Colon (tissue), 2 donors: Measurements from ENCODE around the gene NPFFR1.
"Not testable (repeated sequence)": the region's sequence is repeated elsewhere in the genome, so short reads cannot be mapped to it uniquely, and the experiment has no call there.

Experiments used
- FAIRE-seq: peaks from 2 replicates; lab custom pipeline; 2012; peaks lifted over from hg19 to GRCh38; lab: Jason Lieb, UNC
- donor health status: control.
- donor health status: control.

NPFFR1 gene

DNA sequence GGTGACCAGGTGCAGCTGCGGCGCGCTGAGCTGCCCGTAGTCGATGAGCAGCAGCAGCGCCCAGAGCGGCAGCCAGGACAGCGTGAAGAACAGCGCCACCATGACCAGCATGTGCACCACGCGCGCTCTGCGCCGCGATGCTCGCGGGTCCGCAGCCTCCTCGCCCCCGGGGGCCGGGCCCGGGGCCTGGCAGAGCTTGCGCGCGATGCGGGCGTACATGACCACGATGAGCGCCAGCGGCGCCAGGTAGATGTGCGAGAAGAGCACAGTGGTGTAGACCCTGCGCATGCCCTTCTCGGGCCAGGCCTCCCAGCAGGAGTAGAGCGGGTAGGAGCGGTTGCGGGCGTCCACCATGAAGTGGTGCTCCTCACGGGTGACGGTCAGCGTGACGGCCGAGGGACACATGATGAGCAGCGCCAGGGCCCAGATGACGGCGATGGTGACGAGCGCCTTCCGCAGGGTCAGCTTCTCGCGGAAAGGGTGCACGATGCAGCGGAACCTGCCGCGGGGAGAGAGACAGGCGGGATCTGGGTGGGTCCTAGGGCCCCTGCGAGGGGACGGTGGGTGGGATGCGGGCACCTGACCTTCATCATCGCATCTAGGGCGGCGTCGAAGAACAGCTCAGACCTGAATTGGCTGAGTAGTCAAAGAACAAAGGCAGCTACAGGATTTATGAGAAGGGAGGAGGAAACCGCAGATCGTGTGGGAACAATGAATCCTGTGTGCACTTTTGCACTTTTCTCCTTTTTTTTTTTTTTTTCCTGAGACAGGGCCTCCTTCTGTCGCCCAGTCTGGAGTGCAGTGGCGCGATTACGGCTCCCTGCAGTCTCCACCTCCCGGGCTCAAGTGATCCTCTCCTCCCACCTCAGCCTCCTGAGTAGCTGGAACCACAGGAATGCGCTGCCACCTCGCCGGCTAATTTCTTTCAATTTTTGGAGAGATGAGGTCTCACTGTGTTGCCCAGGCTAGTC, 28.2 kb downstream of the NPFFR1 start:
- FAIRE-seq: no peak

DNA sequence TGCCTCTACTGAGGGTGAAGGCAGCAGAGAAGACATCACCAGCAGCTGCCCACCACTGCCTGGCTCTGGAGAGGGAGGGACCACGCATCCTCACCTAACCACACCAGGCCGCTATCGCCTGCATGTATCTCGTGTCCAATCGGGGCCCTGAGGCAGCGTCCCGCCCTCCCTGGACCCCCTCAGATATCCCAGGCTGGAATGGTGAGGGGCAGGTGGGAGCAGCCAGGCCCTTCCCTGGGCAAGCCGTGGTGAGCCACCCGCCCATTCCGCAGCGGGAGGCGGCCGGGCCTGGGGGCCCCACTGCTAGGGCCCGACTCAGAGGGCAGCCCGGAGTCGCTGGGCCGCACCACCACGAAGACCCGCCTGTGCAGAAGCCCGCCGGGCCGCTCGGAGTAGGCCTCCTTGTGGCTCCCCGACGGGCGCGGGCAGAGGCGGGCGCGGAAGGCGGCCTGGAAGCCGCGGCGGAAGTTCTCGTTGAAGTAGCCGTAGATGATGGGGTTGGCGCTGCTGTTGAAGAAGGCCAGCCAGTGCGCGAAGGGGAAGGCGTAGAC, 29.0 kb downstream of the NPFFR1 start:
- FAIRE-seq: no peak

DNA sequence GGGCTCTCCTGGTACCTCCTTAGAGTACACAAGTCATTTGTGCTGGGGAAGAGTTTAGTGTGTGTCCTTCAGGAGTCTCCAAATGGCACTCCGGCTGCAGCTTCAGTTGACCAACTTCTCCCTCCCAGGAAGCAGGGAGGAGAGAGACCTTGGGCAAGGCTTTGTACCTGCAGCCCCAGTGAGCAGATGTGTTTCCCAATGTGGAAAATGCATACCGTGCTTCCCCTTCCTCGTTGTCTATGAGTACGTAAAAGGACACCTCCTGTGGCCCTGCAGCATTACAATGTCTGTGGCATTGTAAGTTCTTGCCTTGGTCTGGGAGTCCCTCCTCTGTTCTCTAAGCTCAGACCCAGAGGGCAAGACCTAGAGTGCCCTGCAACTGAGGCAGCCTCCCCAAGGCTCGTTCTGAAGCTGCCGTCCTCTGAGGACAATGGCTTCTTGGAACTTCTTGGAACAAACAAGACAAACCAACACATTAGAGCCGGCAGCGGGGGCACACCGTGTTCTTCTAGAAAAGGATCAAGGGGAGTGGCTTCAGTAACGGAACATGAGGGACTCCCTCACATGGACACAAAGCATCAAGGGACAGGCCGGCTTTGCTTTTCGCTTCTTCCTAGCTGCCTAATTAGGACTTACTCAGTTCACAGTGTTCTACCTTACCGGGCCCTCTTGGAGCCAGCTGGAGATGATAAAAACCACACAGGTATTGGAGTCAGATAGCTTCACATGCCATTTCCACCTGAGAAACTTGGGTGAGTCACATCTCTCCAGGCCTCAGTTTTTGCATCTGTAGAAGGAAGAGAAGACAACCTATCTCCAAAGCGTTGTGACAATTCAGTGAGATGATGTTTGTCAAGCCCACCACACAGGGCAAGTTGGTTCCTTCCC, 29.7 kb downstream of the NPFFR1 start:
- no peak for FAIRE-seq

DNA sequence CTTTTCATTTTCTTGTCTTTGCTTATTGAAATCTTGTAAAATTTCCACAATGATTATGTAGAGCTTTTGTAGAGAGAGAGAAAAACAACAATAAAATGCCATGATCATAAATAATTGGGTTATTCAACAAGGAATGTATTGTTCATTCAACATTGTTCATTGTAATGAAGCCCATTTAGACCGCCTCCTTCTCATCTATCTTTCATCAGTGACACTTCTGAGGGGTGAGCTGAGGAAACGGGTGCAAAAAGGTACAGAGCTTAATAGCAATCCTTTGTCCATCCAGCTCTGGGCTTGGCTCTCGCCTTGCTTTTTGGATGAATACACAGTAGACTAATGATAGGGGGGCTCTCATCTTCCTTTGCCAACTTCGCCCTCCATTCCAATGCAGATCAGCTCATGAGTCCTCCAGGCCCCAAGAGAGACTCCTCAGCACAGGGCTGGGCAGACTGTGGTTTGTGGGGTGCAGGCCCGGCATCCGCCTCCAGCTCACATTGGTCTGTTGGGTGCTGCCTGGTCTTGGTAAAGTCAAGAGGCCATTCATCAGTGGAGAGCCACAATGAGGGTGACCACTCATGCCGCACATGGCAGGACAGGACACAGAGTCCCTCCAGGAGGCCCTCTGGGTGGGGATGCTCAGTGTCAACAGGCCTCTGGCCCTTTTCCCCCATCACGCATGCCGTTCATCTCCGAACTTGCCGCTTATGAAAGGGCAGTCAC, 32.7 kb downstream of the NPFFR1 start:
- FAIRE-seq: no peak

DNA sequence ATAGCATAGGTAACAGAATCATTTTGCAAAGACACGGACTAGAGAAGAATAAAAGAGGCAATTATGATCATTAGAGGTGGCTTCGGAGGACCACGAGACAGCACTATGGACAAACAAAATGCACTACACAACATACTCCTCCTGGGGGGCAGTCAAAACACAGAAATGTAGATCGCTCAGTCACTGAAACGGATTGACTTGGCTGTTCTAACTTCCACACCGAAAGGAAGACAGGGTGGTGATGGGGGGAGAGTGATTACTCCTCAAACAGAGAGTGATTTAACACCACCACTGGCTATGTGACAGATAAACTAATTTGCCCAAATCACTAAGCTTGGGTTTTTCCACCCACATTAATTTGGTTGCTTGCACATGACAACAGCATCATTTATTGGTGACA, 36.4 kb downstream of the NPFFR1 start:
- no peak for FAIRE-seq

DNA sequence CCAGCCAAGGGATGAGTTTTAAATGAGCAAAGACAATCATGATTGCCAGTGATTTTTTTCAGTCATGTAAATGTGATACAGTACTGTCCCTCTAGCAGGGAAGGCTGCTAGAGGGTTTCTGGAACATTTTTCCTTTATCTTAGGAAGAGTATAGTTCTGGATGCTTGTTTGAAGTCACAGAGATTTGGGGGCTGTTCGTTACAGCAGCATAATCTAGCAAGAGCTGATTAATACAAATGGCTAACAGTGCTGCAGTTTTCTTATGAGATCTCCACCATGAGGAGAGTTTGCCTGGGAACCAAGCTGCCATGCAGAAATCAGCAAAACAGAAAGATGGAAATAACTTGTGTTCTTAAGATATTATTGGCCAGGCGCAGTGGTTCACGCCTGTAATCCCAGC, 42.7 kb downstream of the NPFFR1 start:
- FAIRE-seq: no peak

DNA sequence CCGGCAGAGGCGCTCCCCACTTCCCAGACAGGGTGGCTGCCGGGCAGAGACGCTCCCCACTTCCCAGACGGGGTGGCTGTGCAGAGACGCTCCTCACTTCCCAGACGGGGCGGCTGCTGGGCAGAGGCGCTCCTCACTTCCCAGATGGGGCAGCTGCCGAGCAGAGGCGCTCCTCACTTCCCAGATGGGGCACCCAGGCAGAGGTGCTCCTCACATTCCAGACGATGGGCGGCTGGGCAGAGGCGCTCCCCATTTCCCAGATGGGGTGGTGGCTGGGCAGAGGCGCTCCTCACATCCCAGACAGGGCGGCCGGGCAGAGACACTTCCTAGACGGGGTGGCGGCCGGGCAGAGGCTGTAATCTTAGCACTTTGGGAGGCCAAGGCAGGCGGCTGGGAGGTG, 43.8 kb downstream of the NPFFR1 start:
- not testable (repeated sequence) for FAIRE-seq

DNA sequence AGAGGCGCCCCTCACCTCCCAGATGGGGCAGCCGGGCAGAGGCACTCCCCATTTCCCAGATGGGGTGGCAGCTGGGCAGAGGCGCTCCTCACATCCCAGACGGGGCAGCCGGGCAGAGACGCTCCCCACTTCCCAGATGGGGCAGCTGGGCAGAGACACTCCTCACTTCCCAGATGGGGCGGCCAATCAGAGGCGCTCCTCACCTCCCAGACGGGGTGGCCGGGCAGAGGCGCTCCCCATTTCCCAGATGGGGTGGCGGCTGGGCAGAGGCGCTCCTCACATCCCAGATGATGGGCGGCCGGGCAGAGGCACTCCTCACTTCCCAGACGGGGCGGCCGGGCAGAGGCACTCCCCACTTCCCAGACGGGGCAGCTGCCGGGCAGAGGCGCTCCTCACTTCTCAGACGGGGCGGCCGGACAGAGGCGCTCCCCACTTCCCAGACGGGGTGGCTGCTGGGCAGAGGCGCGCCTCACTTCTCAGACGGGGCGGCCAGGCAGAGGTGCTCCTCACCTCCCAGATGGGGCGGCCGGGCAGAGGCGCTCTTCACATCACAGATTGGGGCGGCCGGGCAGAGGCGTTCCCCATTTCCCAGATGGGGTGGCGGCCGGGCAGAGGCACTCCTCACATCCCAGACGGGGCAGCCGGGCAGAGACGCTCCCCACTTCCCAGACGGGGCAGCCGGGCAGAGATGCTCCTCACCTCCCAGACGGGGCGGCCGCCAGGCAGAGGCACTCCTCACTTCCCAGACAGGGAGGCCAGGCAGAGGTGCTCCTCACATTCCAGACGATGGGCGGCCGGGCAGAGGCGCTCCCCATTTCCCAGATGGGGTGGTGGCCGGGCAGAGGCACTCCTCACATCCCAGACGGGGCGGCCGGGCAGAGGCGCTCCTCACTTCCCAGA, 44.5 kb downstream of the NPFFR1 start:
- FAIRE-seq: not testable (repeated sequence)

DNA sequence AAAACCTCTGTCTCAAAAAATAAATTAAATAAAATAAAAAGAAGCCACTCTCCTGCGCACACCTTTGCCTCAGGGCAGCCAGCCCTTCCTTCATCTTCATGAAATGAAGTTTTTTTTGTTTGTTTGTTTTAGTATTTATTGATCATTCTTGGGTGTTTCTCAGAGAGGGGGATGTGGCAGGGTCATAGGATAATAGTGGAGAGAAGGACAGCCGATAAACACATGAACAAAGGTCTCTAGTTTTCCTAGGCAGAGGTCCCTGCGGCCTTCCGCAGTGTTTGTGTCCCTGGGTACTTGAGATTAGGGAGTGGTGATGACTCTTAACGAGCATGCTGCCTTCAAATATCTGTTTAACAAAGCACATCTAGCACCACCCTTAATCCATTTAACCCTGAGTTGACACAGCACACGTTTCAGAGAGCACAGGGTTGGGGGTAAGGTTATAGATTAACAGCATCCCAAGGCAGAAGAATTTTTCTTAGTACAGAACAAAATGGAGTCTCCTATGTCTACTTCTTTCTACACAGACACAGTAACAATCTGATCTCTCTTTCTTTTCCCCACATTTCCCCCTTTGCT, 45.8 kb downstream of the NPFFR1 start:
- FAIRE-seq: not testable (repeated sequence)

DNA sequence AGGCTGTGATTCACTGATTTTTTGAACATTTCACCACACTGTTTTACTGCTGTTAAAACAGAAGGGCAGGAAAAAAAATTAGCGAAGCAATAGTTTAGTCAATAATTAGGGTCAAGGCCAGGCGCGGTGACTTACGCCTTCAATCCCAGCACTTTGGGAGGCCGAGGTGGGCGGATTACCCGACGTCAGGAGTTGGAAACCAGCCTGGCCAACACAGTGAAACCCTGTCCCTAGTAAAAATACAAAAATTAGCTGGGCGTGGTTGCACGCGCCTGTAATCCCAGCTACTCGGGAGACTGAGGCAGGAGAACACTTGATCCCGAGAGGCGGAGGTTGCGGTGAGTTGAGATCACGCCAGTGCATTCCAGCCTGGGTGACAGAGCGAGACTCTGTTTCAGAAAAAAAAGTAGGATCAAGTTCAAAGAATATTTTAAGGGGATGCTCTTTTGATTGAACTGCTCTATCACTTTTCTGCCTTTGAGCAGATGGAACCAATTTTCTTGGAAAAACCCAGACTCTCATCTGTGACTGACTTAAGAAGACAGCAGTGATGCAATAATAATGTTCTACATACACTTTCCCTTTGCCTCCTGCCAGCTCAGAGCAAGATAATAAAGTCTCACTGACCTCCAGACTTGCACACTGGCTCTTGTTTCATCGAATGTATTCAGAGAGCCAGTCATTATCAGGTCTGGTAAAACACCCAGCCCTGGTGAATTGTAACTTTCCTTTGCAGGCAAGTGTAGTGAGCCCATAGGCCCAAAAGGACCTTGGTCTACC, 48.9 kb downstream of the NPFFR1 start:
- FAIRE-seq: no peak

DNA sequence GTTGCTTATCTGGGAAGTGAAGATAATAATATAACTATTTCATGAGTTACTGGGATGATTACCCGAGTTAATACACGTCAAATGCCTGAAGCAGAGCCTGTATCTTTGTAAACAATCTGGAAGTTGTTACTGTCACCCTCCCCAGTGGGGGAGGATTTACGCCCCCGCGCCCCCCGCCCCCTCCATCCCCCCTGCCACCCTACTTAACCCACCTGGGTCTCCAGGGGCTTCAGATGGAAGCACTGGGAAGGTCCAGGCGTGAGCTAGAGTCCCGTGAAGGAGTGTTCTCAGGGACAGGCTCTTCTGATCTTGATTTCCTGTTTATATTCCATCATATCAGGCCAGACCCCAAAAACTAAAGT, 49.9 kb downstream of the NPFFR1 start:
- FAIRE-seq: no peak

DNA sequence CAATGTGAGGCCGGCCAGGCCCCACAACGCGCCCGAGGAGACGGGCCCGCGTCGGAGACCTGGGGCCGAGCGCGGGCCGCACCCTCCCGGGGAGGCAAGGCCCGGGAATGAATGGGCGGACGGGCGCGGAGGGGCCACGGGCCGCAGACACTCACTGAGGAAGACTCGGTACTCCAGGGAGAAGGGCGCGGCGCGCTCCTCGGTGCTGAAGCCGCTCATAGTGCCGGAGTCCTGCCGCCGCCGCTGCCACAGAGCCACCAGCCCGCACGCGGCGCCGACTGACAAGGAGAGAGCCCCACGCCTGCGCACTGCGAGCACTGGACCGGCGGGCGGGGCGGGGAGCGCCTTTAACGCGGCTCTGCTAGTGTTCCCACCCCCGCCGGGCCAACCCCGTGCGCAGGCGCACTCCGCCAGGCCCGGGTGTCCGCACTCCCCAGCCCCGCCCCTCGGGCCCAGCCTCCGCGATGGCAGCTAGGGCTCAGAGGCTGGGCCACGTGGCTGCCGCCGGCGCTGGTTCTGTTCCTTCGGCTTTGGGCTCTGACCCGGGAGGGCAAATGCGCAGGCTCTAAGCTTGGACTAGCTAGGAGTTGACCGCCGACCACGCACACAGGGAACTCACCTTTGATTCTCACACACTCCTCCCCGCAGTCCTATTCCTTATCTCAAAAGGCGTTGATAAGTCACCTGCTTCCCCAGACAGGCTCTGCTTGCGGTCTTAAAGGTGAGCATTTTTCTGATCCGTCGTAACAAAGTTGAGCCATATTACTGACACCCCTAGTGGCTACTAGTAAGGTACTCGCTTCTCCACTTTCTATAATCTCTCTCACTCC, 50.5 kb downstream of the NPFFR1 start, which contains the start of gene PPA1:
Gene PPA1, minus strand, starts transcription at position 321 of the 830 bp plus-strand sequence. Its CDS starts 102 bp downstream, at position 219.
- FAIRE-seq: no peak

DNA sequence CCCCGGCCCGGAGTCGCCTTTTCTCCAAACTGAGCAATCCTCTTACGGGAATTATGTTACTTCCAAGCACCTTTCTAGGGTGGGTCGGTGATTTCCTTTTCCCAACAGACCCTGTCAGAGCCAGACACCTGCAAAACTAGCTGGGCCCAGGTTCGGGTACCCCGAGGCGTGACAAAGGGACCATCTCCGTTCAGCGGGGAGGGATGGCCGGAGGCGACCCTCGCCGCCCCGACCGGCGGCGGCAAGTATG, 51.0 kb downstream of the NPFFR1 start:
- no peak for FAIRE-seq

DNA sequence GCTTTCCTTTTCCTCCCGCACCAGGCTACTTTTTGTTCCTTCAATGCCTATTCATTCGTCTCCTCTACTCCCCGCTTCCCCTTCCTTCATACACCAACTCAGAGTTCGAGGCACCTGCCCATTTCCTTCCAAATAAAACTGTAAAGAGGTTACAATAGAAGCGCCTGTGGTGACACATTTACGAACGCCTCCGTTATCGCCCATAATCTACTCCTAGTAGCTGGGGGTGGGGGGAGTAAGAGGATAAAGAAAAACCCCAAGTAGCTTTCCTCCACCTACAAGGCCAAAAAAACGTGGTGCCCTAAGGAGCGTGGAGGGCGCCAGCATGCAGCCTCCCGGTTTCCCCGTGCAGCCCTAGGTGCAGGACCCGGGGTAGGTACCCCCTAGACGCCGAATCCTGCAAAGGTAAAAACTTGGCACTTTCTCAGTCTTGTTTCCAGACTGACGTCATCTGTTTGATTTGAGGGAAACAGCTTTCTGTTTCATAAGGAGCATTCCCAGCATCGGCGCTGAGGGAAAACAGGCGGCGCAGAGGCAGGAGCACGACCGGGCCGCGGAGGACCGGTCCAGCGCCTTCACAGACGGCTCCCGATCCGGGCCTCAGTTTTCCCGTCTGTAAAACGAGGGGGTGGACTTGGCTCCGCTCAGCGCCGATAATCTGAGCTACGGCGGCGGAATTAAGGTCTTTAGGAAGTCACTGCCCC, 51.5 kb downstream of the NPFFR1 start:
- no peak for FAIRE-seq

DNA sequence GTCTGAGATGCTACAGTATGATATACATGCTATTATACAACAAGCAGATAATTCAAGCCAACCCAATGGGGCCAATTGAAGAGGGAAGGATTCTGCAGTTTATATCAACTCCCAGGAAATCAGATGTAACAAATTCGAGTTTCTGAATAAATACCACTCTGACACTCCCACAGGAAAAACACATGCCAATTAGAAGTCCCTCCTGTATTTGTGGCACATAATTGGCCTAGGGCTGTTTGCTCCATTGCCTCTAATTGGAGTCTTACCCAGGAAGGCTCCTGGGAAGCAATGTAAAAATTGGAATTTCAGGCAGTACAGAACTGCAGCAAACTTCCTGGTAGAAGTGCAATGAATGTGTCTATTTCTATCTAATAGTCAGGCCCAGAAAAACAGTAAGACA, 55.3 kb downstream of the NPFFR1 start:
- FAIRE-seq: no peak

DNA sequence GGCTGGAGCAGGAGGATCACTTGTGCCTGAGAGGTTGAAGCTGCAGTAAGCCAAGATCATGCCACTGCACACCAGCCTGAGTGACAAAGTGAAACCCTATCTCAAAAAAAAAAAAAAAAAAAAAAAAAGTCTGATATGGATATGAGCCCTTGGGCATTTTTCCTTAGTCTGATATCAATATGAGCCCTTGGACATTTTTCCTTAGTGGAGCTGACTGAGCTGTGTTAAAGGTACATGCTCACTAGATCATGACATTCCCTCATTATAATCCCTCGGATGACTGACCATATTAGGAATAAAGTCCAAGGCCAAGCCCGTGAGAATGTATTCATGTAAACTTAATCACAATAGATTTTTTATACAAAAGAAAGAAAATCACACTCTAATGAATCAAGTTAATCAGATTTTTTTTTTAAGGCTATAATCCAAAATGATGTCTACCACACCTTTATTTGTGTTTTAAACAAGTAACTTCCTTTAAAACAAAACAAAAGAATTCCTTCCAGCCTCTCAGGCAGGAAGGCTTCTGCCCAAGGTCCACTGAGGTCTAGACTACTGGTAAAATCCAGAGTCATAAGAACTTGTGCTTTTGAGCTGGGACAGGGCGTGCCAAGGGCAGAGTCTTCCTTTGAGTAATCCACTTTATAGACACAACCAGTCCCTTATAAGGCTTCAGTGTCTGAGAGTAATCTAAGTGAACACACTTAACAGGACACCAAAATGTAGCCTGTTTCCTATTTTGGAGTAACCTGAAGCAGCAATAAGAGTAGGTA, 56.1 kb downstream of the NPFFR1 start:
- FAIRE-seq: peak; percentile 51

DNA sequence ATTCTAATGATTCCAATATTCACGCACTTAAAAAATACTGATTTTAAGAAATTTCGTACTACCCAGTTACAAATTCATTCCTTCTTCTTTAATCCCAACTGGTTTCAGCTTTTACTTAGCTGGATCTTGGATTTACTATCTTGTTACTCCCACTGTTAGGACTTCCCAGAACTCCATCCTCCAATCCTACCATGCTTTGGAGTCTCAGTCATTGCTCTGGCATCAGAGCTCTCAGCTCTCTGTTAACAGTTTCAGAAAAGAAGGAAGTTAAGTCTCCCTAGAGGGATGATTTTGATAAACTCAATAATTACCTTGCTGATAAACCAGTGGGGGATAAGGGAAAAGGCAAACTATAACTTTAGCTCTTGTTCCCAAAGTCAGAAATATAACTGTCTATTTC, 60.1 kb downstream of the NPFFR1 start:
- FAIRE-seq: no peak
